Measurements from ENCODE around the gene ARHGAP27. TPM values are rescaled to one million over a fixed set of nuclear protein-coding genes. Genes with fewer than 3 reads are reported as not detected.
"Not testable (repeated sequence)": the region's sequence is repeated elsewhere in the genome, so short reads cannot be mapped to it uniquely, and the experiment has no call there.

Gene ARHGAP27
- 85.4 and 88.9 TPM in 2 replicates for total RNA-seq

GRCh38 chr17:45432405-45433158 lies at the start of gene ARHGAP27:
Gene ARHGAP27 (minus strand): TSS chr17:45432870. CDS start chr17:45430279, 2,591 bp downstream.
- intact Hi-C loops (cut with micrococcal nuclease), result loop anchor here (5.0 kb wide), 1 partner anchor 830 kb away; no protein-coding TSS in a partner anchor

- intact Hi-C loops (cut with micrococcal nuclease), result not testable (repeated sequence)
Measured at GRCh38 chr17:45482317-45482716, 49.6 kb upstream of the ARHGAP27 start.

DNA sequence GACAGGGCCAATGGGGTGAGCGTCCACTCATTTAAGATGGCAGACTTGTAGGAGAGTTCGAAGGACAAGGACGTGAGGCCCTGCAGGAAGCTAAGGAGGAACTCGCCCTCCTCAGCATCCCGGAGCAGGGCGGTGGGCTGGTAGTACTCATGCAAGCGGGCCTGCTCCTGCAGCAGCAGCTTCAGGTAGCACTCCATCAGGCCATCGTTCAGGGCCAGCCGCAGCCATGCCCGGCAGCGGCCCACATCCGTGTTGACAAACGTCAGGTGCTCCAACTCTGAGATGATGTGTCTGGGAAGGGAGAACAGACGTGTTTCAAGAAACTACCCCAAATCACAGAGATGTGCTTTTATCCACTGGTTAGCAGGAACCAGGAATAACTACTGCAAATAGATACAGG lies 42.8 kb upstream of the ARHGAP27 start:
- intact Hi-C loops (cut with micrococcal nuclease), result not testable (repeated sequence)

GRCh38 chr17:45472249-45472648 lies 39.6 kb upstream of the ARHGAP27 start:
- intact Hi-C loops (cut with micrococcal nuclease), result not testable (repeated sequence)

GRCh38 chr17:45469204-45469563 lies 36.5 kb upstream of the ARHGAP27 start:
- intact Hi-C loops (cut with micrococcal nuclease), result not testable (repeated sequence)

DNA sequence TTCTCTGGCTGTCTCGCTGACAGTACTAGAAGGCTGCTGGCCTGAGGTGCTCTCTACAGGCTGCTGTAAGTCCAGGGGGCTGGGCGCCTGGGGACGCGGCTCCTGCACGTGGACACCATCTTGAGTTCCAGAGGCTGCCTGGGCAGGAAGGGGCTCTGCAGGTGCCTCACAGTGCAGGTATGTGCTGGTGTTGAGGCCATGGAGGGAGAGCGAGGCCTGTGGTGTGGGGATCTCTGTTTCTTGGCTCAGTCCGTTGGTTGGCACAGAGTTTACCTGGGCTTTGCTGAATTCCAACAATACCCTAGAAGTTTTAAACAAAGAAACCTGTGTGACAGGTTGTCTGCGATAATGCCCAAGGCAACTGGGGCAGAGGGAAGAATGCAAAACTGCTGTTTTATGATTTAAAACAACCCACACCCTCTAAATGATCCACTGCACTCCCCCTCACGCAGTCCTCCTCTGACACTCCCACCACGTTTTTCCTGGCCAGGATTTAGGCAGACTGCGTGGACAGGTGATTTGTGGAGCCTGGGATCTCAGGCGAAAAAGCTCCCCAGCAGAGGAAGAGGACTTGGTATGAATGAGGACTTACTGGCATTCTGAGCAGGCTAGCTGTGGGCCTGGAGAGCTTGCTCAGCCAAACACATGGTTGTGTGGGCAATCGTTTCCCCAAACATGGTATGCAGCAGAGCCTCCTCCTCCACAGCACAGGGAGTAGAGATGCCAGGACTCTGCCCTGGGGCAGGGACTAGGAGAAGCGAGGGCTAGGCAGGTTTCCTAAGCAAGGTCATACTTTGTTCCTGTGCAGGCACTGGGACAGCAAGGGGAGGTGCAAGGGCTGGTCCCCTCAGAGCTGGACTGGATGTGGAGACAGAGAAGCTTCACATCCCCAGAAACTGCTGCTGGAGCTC lies 35.9 kb upstream of the ARHGAP27 start:
- intact Hi-C loops (cut with micrococcal nuclease), result not testable (repeated sequence)

- intact Hi-C loops (cut with micrococcal nuclease), result not testable (repeated sequence)
Measured at GRCh38 chr17:45461524-45462327, 29.1 kb upstream of the ARHGAP27 start.

GRCh38 chr17:45460422-45460821 lies 27.8 kb upstream of the ARHGAP27 start:
- intact Hi-C loops (cut with micrococcal nuclease), result not testable (repeated sequence)

DNA sequence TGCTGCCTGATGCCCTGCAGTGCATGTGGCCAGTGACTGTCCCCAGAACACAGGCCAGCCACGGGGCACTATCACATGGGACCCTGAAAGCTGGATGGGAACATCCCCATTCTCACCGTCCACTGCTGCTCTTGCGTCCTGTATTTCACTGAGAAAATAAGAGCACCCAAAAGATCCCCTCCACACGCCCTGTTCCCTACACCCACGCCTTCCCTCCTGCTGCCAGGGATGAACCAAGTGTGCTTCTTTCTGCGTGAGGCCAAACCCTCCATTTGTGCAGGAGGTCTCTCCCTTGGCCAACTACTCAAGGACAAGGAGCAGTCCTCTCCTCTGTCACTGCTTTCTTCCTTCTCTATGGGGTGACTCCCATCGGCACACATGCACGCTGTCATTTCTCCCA lies 21.7 kb upstream of the ARHGAP27 start:
- intact Hi-C loops (cut with micrococcal nuclease), result not testable (repeated sequence)

GRCh38 chr17:45453731-45454130 lies 21.1 kb upstream of the ARHGAP27 start:
- intact Hi-C loops (cut with micrococcal nuclease), result not testable (repeated sequence)

DNA sequence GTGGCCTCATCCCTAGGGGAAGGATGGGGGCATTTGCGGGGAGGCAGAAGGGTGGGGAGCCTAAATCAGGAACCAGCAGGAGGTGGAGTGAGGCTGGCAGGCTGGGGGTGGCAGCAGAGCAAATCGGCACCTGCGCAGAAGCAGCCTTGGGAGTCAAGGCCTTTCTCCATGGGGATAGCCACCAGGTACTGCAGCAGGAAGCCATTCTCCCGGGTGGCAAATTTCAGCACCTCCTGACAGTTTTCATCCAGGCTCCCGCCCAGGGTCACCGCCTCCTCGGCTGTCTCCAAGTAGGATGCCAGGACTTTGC lies 20.5 kb upstream of the ARHGAP27 start:
- intact Hi-C loops (cut with micrococcal nuclease), result not testable (repeated sequence)

- intact Hi-C loops (cut with micrococcal nuclease), result not testable (repeated sequence)
Measured at GRCh38 chr17:45452329-45453224, 19.9 kb upstream of the ARHGAP27 start.

DNA sequence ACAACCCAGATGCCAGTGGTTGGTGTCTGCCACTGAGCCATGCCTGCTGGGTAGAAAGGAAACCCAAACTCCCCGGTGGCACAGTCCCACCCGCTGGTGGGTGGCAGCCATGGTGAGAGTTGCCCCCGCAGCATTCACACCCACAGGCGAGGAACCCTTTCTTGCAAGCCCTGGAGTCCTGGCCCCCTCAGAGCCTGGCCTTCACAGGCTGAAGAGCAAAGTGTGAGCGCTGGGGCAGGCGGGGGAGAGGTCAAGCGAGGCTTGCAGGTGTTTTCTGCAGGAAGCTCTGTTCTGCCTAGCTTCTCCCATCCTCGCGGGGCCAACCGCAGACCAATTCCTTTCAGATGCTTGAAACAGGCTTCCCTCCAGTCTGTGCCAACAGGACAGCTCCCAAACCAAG lies 19.0 kb upstream of the ARHGAP27 start:
- intact Hi-C loops (cut with micrococcal nuclease), result not testable (repeated sequence)

- intact Hi-C loops (cut with micrococcal nuclease), result no loop called here
Measured at GRCh38 chr17:45451131-45451530, 18.5 kb upstream of the ARHGAP27 start.

DNA sequence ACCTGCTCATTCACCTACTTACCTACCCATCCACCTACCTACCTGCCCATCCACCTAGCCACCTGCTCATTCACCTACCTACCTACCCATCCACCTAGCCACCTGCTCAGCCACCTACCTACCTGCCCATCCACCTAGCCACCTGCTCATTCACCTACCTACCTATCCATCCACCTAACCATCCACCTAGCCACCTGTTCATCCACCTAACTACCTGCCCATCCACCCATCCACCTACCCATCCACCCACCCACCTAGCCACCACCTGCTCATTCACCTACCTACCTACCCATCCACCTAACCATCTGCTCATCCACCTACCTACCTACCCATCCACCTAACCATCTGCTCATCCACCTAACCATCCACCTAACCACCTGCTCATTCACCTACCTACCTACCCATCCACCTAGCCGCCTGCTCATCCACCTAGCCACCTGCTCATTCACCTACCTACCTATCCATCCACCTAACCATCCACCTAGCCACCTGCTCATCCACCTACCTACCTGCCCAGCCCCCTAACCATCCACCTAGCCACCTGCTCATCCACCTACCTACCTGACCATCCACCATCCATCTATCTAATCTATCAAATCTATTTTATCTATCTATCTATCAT lies 17.1 kb upstream of the ARHGAP27 start:
- intact Hi-C loops (cut with micrococcal nuclease), result not testable (repeated sequence)

GRCh38 chr17:45449260-45449659 lies 16.6 kb upstream of the ARHGAP27 start:
- intact Hi-C loops (cut with micrococcal nuclease), result not testable (repeated sequence)

DNA sequence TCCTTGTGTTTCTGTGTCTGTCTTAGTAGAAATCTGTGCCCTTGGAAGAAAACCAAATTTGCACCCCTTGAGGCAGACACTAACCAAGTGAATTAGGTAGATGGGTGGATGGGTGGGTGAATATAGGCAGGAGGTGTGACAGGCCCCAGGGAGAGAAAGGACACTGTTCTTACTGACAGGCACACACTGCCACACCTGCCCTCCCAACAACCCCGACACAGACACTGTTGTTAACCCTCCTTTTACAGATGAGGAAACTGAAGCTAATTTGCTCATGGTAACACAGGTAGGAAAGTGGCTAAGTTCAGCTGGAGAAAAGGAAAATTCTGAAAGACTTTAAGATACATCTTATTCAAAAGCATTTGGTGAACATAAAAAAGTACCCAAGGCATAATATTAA lies 15.8 kb upstream of the ARHGAP27 start:
- intact Hi-C loops (cut with micrococcal nuclease), result not testable (repeated sequence)

- intact Hi-C loops (cut with micrococcal nuclease), result not testable (repeated sequence)
Measured at GRCh38 chr17:45448066-45448465, 15.4 kb upstream of the ARHGAP27 start.

DNA sequence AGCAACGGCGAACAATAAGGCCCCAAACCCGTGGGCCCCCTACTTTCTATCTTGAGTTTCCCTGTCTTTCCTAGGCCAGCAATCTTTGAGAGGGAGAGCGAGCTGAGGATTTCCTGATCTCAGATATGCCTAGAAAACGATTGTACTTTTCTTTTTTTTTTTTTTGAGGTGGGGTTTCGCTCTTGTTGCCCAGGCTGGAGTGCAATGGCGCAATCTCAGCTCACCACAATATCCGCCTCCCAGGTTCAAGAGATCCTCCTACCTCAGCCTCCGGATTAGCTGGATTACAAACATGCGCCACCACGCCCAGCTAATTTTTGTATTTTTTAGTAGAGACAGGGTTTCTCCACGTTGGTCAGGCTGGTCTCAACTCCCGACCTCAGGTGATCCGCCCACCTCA lies 15.0 kb upstream of the ARHGAP27 start:
- intact Hi-C loops (cut with micrococcal nuclease), result not testable (repeated sequence)
